Lower leg skin (tissue), 3 donors: ENCODE data around the gene OGFOD2.

Experiments
- POLR2A ChIP-seq, 2 donors: fragments of 450-650 bp; IDR thresholded peaks; one replicate each; pipeline ENCODE4 v1.6.1; 2016 to 2017; ENCODE audit warnings: antibody characterized with exemption in 2 of 2, mild to moderate bottlenecking in 1 of 2, moderate library complexity in 1 of 2
- TF ChIP-seq, protein P1 (sequence below), 3 donors: fragments of 450-650 bp; IDR thresholded peaks; one replicate each; pipeline ENCODE4 v1.5.1; 2016; ENCODE audit warnings: antibody characterized with exemption in 3 of 3, mild to moderate bottlenecking in 3 of 3, moderate library complexity in 2 of 3

DNA sequence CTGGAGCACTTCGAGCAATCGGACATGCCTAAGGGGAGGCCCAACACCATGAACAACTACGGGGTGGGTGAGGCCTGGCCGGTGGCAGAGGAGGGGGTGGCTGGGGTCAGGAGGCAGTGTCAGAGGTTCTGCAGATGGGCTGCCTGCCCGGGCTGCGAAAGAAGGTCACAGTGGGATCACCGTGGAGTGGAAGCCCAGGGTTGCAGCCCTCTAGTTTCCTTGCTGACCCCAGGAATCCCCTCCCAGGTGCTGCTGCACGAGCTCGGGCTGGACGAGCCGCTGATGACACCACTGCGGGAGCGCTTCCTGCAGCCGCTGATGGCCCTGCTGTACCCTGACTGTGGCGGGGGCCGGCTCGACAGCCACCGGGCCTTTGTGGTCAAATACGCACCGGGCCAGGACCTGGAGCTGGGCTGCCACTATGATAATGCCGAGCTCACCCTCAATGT is 3.5 kb downstream of the OGFOD2 start:
- TF ChIP-seq POLR2A (IDR thresholded peaks at IDR 0.05): no peak
- TF ChIP-seq, protein P1, sequence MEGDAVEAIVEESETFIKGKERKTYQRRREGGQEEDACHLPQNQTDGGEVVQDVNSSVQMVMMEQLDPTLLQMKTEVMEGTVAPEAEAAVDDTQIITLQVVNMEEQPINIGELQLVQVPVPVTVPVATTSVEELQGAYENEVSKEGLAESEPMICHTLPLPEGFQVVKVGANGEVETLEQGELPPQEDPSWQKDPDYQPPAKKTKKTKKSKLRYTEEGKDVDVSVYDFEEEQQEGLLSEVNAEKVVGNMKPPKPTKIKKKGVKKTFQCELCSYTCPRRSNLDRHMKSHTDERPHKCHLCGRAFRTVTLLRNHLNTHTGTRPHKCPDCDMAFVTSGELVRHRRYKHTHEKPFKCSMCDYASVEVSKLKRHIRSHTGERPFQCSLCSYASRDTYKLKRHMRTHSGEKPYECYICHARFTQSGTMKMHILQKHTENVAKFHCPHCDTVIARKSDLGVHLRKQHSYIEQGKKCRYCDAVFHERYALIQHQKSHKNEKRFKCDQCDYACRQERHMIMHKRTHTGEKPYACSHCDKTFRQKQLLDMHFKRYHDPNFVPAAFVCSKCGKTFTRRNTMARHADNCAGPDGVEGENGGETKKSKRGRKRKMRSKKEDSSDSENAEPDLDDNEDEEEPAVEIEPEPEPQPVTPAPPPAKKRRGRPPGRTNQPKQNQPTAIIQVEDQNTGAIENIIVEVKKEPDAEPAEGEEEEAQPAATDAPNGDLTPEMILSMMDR (IDR thresholded peaks at IDR 0.05): no peak
